RKO (cell line): ENCODE results near the gene PPP1R12A.
A peak's percentile ranks its signal among the peaks of the same experiment; 100 is the strongest.

Source experiments
- DNase-seq: peaks from one replicate; pipeline ENCODE4 v3.0.0-alpha.2; 2016; ENCODE audit warnings: low spot score

The PPP1R12A gene

GRCh38 chr12:79841248-79841877 lies 93.5 kb downstream of the PPP1R12A start:
- no peak for DNase-seq

GRCh38 chr12:79838359-79838758 lies 96.5 kb downstream of the PPP1R12A start:
- DNase-seq = no peak

GRCh38 chr12:79837575-79837974 lies 97.3 kb downstream of the PPP1R12A start:
- DNase-seq = no peak

- no peak for DNase-seq
Observed at GRCh38 chr12:79835377-79835843, 99.5 kb downstream of the PPP1R12A start.

- no peak for DNase-seq
Observed at GRCh38 chr12:79834712-79835376, 100.1 kb downstream of the PPP1R12A start.

- no peak for DNase-seq
Observed at GRCh38 chr12:79830440-79830839, 104.5 kb downstream of the PPP1R12A start.

GRCh38 chr12:79828924-79829323 lies 106.0 kb downstream of the PPP1R12A start:
- DNase-seq = no peak

- DNase-seq = no peak
Observed at GRCh38 chr12:79827484-79827883, 107.4 kb downstream of the PPP1R12A start.

GRCh38 chr12:79826267-79827128 lies 108.4 kb downstream of the PPP1R12A start:
- no peak for DNase-seq

- DNase-seq = no peak
Observed at GRCh38 chr12:79822475-79822874, 112.4 kb downstream of the PPP1R12A start.

GRCh38 chr12:79818856-79819255 lies 116.0 kb downstream of the PPP1R12A start:
- DNase-seq = no peak

- peak; percentile 22 for DNase-seq
Observed at GRCh38 chr12:79784366-79785065, 150.4 kb downstream of the PPP1R12A start.

GRCh38 chr12:79782172-79782900 lies 152.6 kb downstream of the PPP1R12A start:
- no peak for DNase-seq

GRCh38 chr12:79778802-79779448 lies 156.0 kb downstream of the PPP1R12A start:
- no peak for DNase-seq

GRCh38 chr12:79776111-79776510 lies 158.8 kb downstream of the PPP1R12A start:
- no peak for DNase-seq

GRCh38 chr12:79775355-79776027 lies 159.4 kb downstream of the PPP1R12A start:
- no peak for DNase-seq

- DNase-seq = no peak
Observed at GRCh38 chr12:79773896-79774295, 161.0 kb downstream of the PPP1R12A start.

GRCh38 chr12:79769860-79770485 lies 164.9 kb downstream of the PPP1R12A start:
- DNase-seq = no peak

GRCh38 chr12:79769189-79769859 lies 165.6 kb downstream of the PPP1R12A start:
- DNase-seq = no peak
